CD4-positive, CD25-positive, alpha-beta regulatory T cell (primary cell): ENCODE results near the gene BLOC1S3. TPM values are rescaled to one million over a fixed set of nuclear protein-coding genes. Genes with fewer than 3 reads are reported as not detected.

ENCODE experiments used
- ATAC-seq, 2 donors: fragments of 150-1000 bp; cut with Tn5 transposase; one replicate each; pipeline ENCODE4 v1.10.0; 2021; ENCODE audit warnings: low read depth in 2 of 2, moderate number of reproducible peaks in 2 of 2, moderate library complexity in 1 of 2
- DNase-seq, 3 donors: peaks; one replicate each; pipeline versions ENCODE4 v3.0.0 to v3.0.0-alpha.2; 2012 to 2022; ENCODE audit warnings: mixed read lengths in 1 of 3
- H3K27ac ChIP-seq: one replicate; pipeline ENCODE4 v1.7.0; 2013; ENCODE audit warnings: mild to moderate bottlenecking, low read length; ENCODE audit not compliant: insufficient read depth, poor library complexity, severe bottlenecking
- H3K27me3 ChIP-seq: one replicate; pipeline ENCODE4 v1.7.0; 2013; ENCODE audit warnings: low read length; ENCODE audit not compliant: control insufficient read depth, insufficient read depth
- H3K36me3 ChIP-seq: one replicate; pipeline ENCODE4 v1.7.0; 2013; ENCODE audit warnings: mild to moderate bottlenecking, low read length, moderate library complexity; ENCODE audit not compliant: control insufficient read depth, insufficient read depth
- H3K4me1 ChIP-seq: 2 replicates; pipeline ENCODE4 v1.7.0; 2013; ENCODE audit warnings: mild to moderate bottlenecking, low read length; ENCODE audit not compliant: insufficient read depth, control insufficient read depth, poor library complexity, severe bottlenecking
- H3K4me3 ChIP-seq: one replicate; pipeline ENCODE4 v1.7.0; 2013; ENCODE audit warnings: low read depth, mild to moderate bottlenecking, low read length, moderate library complexity
- H3K9me3 ChIP-seq, 2 experiments: 1 replicate in 1 of 2; 2 replicates in 1 of 2; pipeline ENCODE4 v1.7.0; 2013; ENCODE audit warnings: low read length in 2 of 2, mild to moderate bottlenecking in 1 of 2, moderate library complexity in 1 of 2; ENCODE audit not compliant: control insufficient read depth in 2 of 2
- H3K27ac Mint-ChIP-seq, 3 donors: one replicate each; pipeline ENCODE4 v1.8.0; 2020 to 2022; ENCODE audit warnings: mild to moderate bottlenecking in 3 of 3, mixed read lengths in 3 of 3, moderate library complexity in 2 of 3
- H3K27me3 Mint-ChIP-seq: one replicate; pipeline ENCODE4 v1.8.0; 2022; ENCODE audit warnings: mild to moderate bottlenecking, mixed read lengths
- H3K36me3 Mint-ChIP-seq: one replicate; pipeline ENCODE4 v1.8.0; 2020; ENCODE audit warnings: mixed read lengths
- H3K4me1 Mint-ChIP-seq, 4 donors: one replicate each; pipeline ENCODE4 v1.8.0; 2020 to 2022; ENCODE audit warnings: mixed read lengths in 4 of 4, mild to moderate bottlenecking in 1 of 4
- H3K4me3 Mint-ChIP-seq, 4 donors: one replicate each; pipeline ENCODE4 v1.8.0; 2020 to 2022; ENCODE audit warnings: mild to moderate bottlenecking in 4 of 4, mixed read lengths in 4 of 4, moderate library complexity in 3 of 4
- H3K9me3 Mint-ChIP-seq, 7 donors: one replicate each; pipeline ENCODE4 v1.8.0; 2020 to 2022; ENCODE audit warnings: mixed read lengths in 7 of 7, mild to moderate bottlenecking in 3 of 7, moderate library complexity in 2 of 7
- polyA plus RNA-seq, 4 donors: library from polyadenylated mRNA; unstranded; fragments of 300-500 nt; fragmentation: Illumina TruSeq; gene quantifications; one replicate each; pipeline ENCODE4 v1.2.3, GENCODE V29; 2021
- total RNA-seq: library from RNA; stranded (reverse); gene quantifications from one replicate; pipeline ENCODE4 v1.2.3, GENCODE V29; 2022

BLOC1S3 gene
- total and polyA plus RNA-seq, 5 donors from 2014 or later: 12.8 to 22.9 (median 18.5) TPM

GRCh38 chr19:45217193-45217956 lies 38.8 kb downstream of the BLOC1S3 start:
- ATAC-seq (no peak), DNase-seq (no peak)
- H3K4me1 Mint-ChIP-seq: peaks cover 0 to 1% (median 0%) of the 10 kb centered on the region in 4 donors
- H3K27ac Mint-ChIP-seq: no peak overlapping the region
- no peak overlapping the region for H3K4me3 Mint-ChIP-seq
- H3K4me3 ChIP-seq: no peak overlapping the region
- no peaks in the 10 kb centered on the region for H3K4me1 ChIP-seq
- H3K27me3 Mint-ChIP-seq: peaks cover 54% of the 10 kb centered on the region
- peaks cover 0 to 2% (median 0%) of the 10 kb centered on the region in 7 donors for H3K9me3 Mint-ChIP-seq
- no peaks in the 10 kb centered on the region for H3K9me3 ChIP-seq
- H3K36me3 Mint-ChIP-seq: no peaks in the 10 kb centered on the region
- peaks cover 7% of the 10 kb centered on the region for H3K27me3 ChIP-seq
- no peaks in the 10 kb centered on the region for H3K36me3 ChIP-seq
- no peak overlapping the region for H3K27ac ChIP-seq

- Histone ChIP-seq H3K27ac (no peak overlapping the region), H3K9me3 (no peaks in the 10 kb centered on the region), H3K4me1 (no peaks in the 10 kb centered on the region), H3K27me3 (peaks cover 7% of the 10 kb centered on the region), H3K4me3 (no peak overlapping the region), H3K36me3 (no peaks in the 10 kb centered on the region)
- H3K9me3 Mint-ChIP-seq: peaks cover 0 to 6% (median 0%) of the 10 kb centered on the region in 7 donors
- H3K4me3 Mint-ChIP-seq: no peak overlapping the region
- no peaks in the 10 kb centered on the region for H3K36me3 Mint-ChIP-seq
- ATAC-seq: no peak
- H3K27ac Mint-ChIP-seq: no peak overlapping the region
- H3K4me1 Mint-ChIP-seq: peaks cover 0 to 1% (median 0%) of the 10 kb centered on the region in 4 donors
- no peak for DNase-seq
- peaks cover 60% of the 10 kb centered on the region for H3K27me3 Mint-ChIP-seq
These were observed 39.4 kb downstream of the BLOC1S3 start for GRCh38 chr19:45217957-45218334.

- Mint-ChIP-seq H3K27me3 (peaks cover 58% of the 10 kb centered on the region), H3K4me1 (peaks cover 0 to 1% (median 0%) of the 10 kb centered on the region in 4 donors), H3K4me3 (no peak overlapping the region), H3K9me3 (peaks cover 0 to 6% (median 0%) of the 10 kb centered on the region in 7 donors), H3K36me3 (no peaks in the 10 kb centered on the region), H3K27ac (no peak overlapping the region)
- no peaks in the 10 kb centered on the region for H3K4me1 ChIP-seq
- H3K36me3 ChIP-seq: no peaks in the 10 kb centered on the region
- H3K27ac ChIP-seq: no peak overlapping the region
- DNase-seq (no peak), ATAC-seq (no peak)
- no peaks in the 10 kb centered on the region for H3K9me3 ChIP-seq
- H3K27me3 ChIP-seq: peaks cover 7% of the 10 kb centered on the region
- H3K4me3 ChIP-seq: no peak overlapping the region
These were observed 39.8 kb downstream of the BLOC1S3 start for GRCh38 chr19:45218426-45218825.

GRCh38 chr19:45218911-45219743 lies 40.5 kb downstream of the BLOC1S3 start:
- H3K27me3 ChIP-seq: peaks cover 7% of the 10 kb centered on the region
- no peaks in the 10 kb centered on the region for H3K4me1 ChIP-seq
- no peak overlapping the region for H3K27ac ChIP-seq
- H3K9me3 ChIP-seq: no peaks in the 10 kb centered on the region
- H3K4me1 Mint-ChIP-seq: peaks cover 0 to 1% (median 0%) of the 10 kb centered on the region in 4 donors
- H3K36me3 ChIP-seq: no peaks in the 10 kb centered on the region
- peak in 1 of 3 donors; percentile 25 for DNase-seq
- peaks cover 0 to 6% (median 0%) of the 10 kb centered on the region in 7 donors for H3K9me3 Mint-ChIP-seq
- no peaks in the 10 kb centered on the region for H3K36me3 Mint-ChIP-seq
- peaks cover 51% of the 10 kb centered on the region for H3K27me3 Mint-ChIP-seq
- no peak overlapping the region for H3K4me3 Mint-ChIP-seq
- no peak overlapping the region for H3K4me3 ChIP-seq
- H3K27ac Mint-ChIP-seq: no peak overlapping the region
- no peak for ATAC-seq

GRCh38 chr19:45222724-45223123 lies 44.1 kb downstream of the BLOC1S3 start:
- Mint-ChIP-seq H3K27me3 (peaks cover 33% of the 10 kb centered on the region), H3K9me3 (peaks cover 0 to 6% (median 0%) of the 10 kb centered on the region in 7 donors), H3K27ac (peak overlapping the region in 1 of 3 donors; percentile 1), H3K4me3 (no peak overlapping the region), H3K4me1 (no peaks in the 10 kb centered on the region), H3K36me3 (no peaks in the 10 kb centered on the region)
- Histone ChIP-seq H3K27ac (no peak overlapping the region), H3K4me1 (no peaks in the 10 kb centered on the region), H3K36me3 (no peaks in the 10 kb centered on the region), H3K9me3 (no peaks in the 10 kb centered on the region), H3K4me3 (no peak overlapping the region), H3K27me3 (peaks cover 2% of the 10 kb centered on the region)
- ATAC-seq (no peak), DNase-seq (no peak)

- H3K4me3 ChIP-seq: no peak overlapping the region
- H3K27ac ChIP-seq: no peak overlapping the region
- no peak for DNase-seq
- Mint-ChIP-seq H3K36me3 (no peaks in the 10 kb centered on the region), H3K4me1 (no peaks in the 10 kb centered on the region), H3K9me3 (peaks cover 0 to 4% (median 0%) of the 10 kb centered on the region in 7 donors), H3K4me3 (no peak overlapping the region), H3K27ac (no peak overlapping the region), H3K27me3 (peaks cover 28% of the 10 kb centered on the region)
- no peaks in the 10 kb centered on the region for H3K9me3 ChIP-seq
- H3K36me3 ChIP-seq: no peaks in the 10 kb centered on the region
- H3K27me3 ChIP-seq: peaks cover 2% of the 10 kb centered on the region
- H3K4me1 ChIP-seq: no peaks in the 10 kb centered on the region
- no peak for ATAC-seq
These were observed 45.3 kb downstream of the BLOC1S3 start for GRCh38 chr19:45223879-45224278.

GRCh38 chr19:45224645-45225044 lies 46.1 kb downstream of the BLOC1S3 start:
- H3K27ac ChIP-seq: no peak overlapping the region
- peaks cover 0 to 4% (median 0%) of the 10 kb centered on the region in 7 donors for H3K9me3 Mint-ChIP-seq

More at GRCh38 chr19:45224645-45225044, 46.1 kb downstream of the BLOC1S3 start:
- Mint-ChIP-seq H3K4me1 (no peaks in the 10 kb centered on the region), H3K36me3 (no peaks in the 10 kb centered on the region), H3K4me3 (no peak overlapping the region), H3K27me3 (peaks cover 25% of the 10 kb centered on the region), H3K27ac (no peak overlapping the region)
- DNase-seq (no peak), ATAC-seq (no peak)
- H3K4me3 ChIP-seq: no peak overlapping the region
- no peaks in the 10 kb centered on the region for H3K9me3 ChIP-seq
- H3K27me3 ChIP-seq: peaks cover 2% of the 10 kb centered on the region
- no peaks in the 10 kb centered on the region for H3K4me1 ChIP-seq
- H3K36me3 ChIP-seq: no peaks in the 10 kb centered on the region
